ENCODE results near the gene GPR137B. TPM values are rescaled to one million over a fixed set of nuclear protein-coding genes. Genes with fewer than 3 reads are reported as not detected.
"Not testable (repeated sequence)": the region's sequence is repeated elsewhere in the genome, so short reads cannot be mapped to it uniquely, and the experiment has no call there.

GPR137B gene
- total and polyA plus RNA-seq, 10 donors, result 5.2 to 54.8 (median 37.6) TPM

GRCh38 chr1:236176337-236177336 is 34.3 kb downstream of the GPR137B start:
- H3K4me3 ChIP-seq, result no peak overlapping the region
- H3K9me3 ChIP-seq, result no peaks in the 10 kb centered on the region
- H3K27ac ChIP-seq, result no peak overlapping the region
- peaks cover 0 to 37% (median 9%) of the 10 kb centered on the region in 6 donors for H3K36me3 ChIP-seq
- TF ChIP-seq CTCF (IDR thresholded peaks at IDR 0.05 in 8 of 11, conservative IDR thresholded peaks at IDR 0.05 in 3 of 11) (no peak), POLR2AphosphoS5 (IDR thresholded peaks at IDR 0.05) (peak in 1 of 3 donors; percentile 17)
- 73 to 86% (median 79%) methylated on average over 18 of the region's 18 CpGs for WGBS, 5 donors
- no peaks in the 10 kb centered on the region for H3K4me1 ChIP-seq
- intact Hi-C loops (cut with DNase I; ENCODE audit: low total_unique reads), result no loop called here
- peak; percentile 64 for DNase-seq
- no peaks in the 10 kb centered on the region for H3K27me3 ChIP-seq (replicated peaks in 1 of 7)

GRCh38 chr1:236179634-236180033 is 37.3 kb downstream of the GPR137B start:
- Histone ChIP-seq H3K4me1 (no peaks in the 10 kb centered on the region), H3K27me3 (replicated peaks in 1 of 7) (no peaks in the 10 kb centered on the region), H3K9me3 (no peaks in the 10 kb centered on the region), H3K4me3 (no peak overlapping the region), H3K27ac (no peak overlapping the region), H3K36me3 (peaks cover 0 to 55% (median 11%) of the 10 kb centered on the region in 6 donors)
- WGBS, 5 donors, result 92 to 97% (median 95%) methylated on average over 6 of the region's 6 CpGs
- intact Hi-C loops (cut with DNase I; ENCODE audit: low total_unique reads), result no loop called here
- TF ChIP-seq POLR2AphosphoS5 (IDR thresholded peaks at IDR 0.05), result no peak
- TF ChIP-seq POLR2A (IDR thresholded peaks at IDR 0.05), result no peak
- TF ChIP-seq CTCF (IDR thresholded peaks at IDR 0.05 in 8 of 11, conservative IDR thresholded peaks at IDR 0.05 in 3 of 11), result no peak
- DNase-seq, result no peak

GRCh38 chr1:236181059-236181458 is 38.7 kb downstream of the GPR137B start:
- H3K27ac ChIP-seq, result no peak overlapping the region
- no peaks in the 10 kb centered on the region for H3K9me3 ChIP-seq
- no peak for DNase-seq
- intact Hi-C loops (cut with DNase I; ENCODE audit: low total_unique reads), result no loop called here
- no peaks in the 10 kb centered on the region for H3K27me3 ChIP-seq (replicated peaks in 1 of 7)
- H3K4me1 ChIP-seq, result no peaks in the 10 kb centered on the region
- 93 to 97% (median 95%) methylated on average over 3 of the region's 3 CpGs for WGBS, 5 donors
- peaks cover 0 to 62% (median 13%) of the 10 kb centered on the region in 6 donors for H3K36me3 ChIP-seq
- no peak overlapping the region for H3K4me3 ChIP-seq
- TF ChIP-seq CTCF (IDR thresholded peaks at IDR 0.05 in 8 of 11, conservative IDR thresholded peaks at IDR 0.05 in 3 of 11), result no peak
- no peak for TF ChIP-seq POLR2A (IDR thresholded peaks at IDR 0.05)
- TF ChIP-seq POLR2AphosphoS5 (IDR thresholded peaks at IDR 0.05), result no peak

GRCh38 chr1:236185687-236186086 is 43.3 kb downstream of the GPR137B start:
- H3K27me3 ChIP-seq (replicated peaks in 1 of 7), result no peaks in the 10 kb centered on the region
- no peak overlapping the region for H3K4me3 ChIP-seq
- no peak for DNase-seq
- H3K9me3 ChIP-seq, result peaks cover 0 to 36% (median 15%) of the 10 kb centered on the region in 8 donors
- 62 to 77% (median 68%) methylated on average over 4 of the region's 4 CpGs for WGBS, 5 donors
- intact Hi-C loops (cut with DNase I; ENCODE audit: low total_unique reads), result no loop called here
- TF ChIP-seq CTCF (IDR thresholded peaks at IDR 0.05 in 8 of 11, conservative IDR thresholded peaks at IDR 0.05 in 3 of 11) (no peak), POLR2A (IDR thresholded peaks at IDR 0.05) (no peak), POLR2AphosphoS5 (IDR thresholded peaks at IDR 0.05) (no peak)
- no peak overlapping the region for H3K27ac ChIP-seq
- no peaks in the 10 kb centered on the region for H3K4me1 ChIP-seq
- peaks cover 0 to 61% (median 11%) of the 10 kb centered on the region in 6 donors for H3K36me3 ChIP-seq

- 92 to 100% (median 94%) methylated on average over 2 of the region's 2 CpGs for WGBS, 5 donors
Measured at GRCh38 chr1:236186471-236186870, 44.1 kb downstream of the GPR137B start.

GRCh38 chr1:236188084-236188483 is 45.7 kb downstream of the GPR137B start:
- intact Hi-C loops (cut with DNase I; ENCODE audit: low total_unique reads); DNase-seq; H3K4me3 ChIP-seq; H3K27me3 ChIP-seq (replicated peaks in 1 of 7); H3K27ac ChIP-seq; H3K4me1 ChIP-seq: not testable (repeated sequence)
- 77 to 95% (median 86%) methylated on average over 1 of the region's 1 CpG for WGBS, 5 donors
- Histone ChIP-seq H3K9me3 (peaks cover 0 to 47% (median 19%) of the 10 kb centered on the region in 8 donors), H3K36me3 (peaks cover 0 to 61% (median 10%) of the 10 kb centered on the region in 6 donors)

More at GRCh38 chr1:236186471-236186870, 44.1 kb downstream of the GPR137B start:
- peaks cover 0 to 39% (median 19%) of the 10 kb centered on the region in 8 donors for H3K9me3 ChIP-seq
- intact Hi-C loops (cut with DNase I; ENCODE audit: low total_unique reads); H3K27ac ChIP-seq; H3K27me3 ChIP-seq (replicated peaks in 1 of 7); H3K4me1 ChIP-seq; H3K4me3 ChIP-seq; DNase-seq: not testable (repeated sequence)
- H3K36me3 ChIP-seq, result peaks cover 0 to 60% (median 8%) of the 10 kb centered on the region in 6 donors
